GM23338 (cell line): Measurements from ENCODE around the gene LIPJ. TPM values are rescaled to one million over a fixed set of nuclear protein-coding genes. Genes with fewer than 3 reads are reported as not detected.

Experiments
- ATAC-seq: fragments of 200-7000 bp; cut with Tn5 transposase; 3 replicates; pipeline ENCODE4 v1.9.1; 2020
- DNase-seq: peaks from one replicate; pipeline ENCODE4 v3.0.0-alpha.2; 2015; ENCODE audit warnings: low spot score
- H2AFZ ChIP-seq: fragments of 200-600 bp; sonication (generic); 2 replicates; pipeline ENCODE4 v1.8.0; 2016; ENCODE audit warnings: antibody characterized with exemption, mild to moderate bottlenecking, moderate library complexity
- H3F3A ChIP-seq: fragments of 200-600 bp; sonication (generic); replicated peaks from 2 replicates; pipeline ENCODE4 v1.8.0; 2017; ENCODE audit warnings: antibody characterized with exemption, mixed run types, low read depth
- H3K27ac ChIP-seq: fragments of 200-600 bp; sonication (generic); 2 replicates; pipeline ENCODE4 v1.6.1; 2016; ENCODE audit warnings: low read depth
- H3K27me3 ChIP-seq: fragments of 200-600 bp; sonication (generic); 2 replicates; pipeline ENCODE4 v1.8.0; 2016; ENCODE audit warnings: mild to moderate bottlenecking, mixed run types, moderate library complexity; ENCODE audit not compliant: insufficient read depth
- H3K36me3 ChIP-seq: fragments of 200-600 bp; sonication (generic); 2 replicates; pipeline ENCODE4 v1.8.0; 2016; ENCODE audit warnings: mild to moderate bottlenecking; ENCODE audit not compliant: insufficient read depth
- H3K4me1 ChIP-seq: fragments of 200-600 bp; sonication (generic); 2 replicates; pipeline ENCODE4 v1.8.0; 2016; ENCODE audit warnings: mild to moderate bottlenecking, moderate library complexity; ENCODE audit not compliant: insufficient read depth
- H3K4me2 ChIP-seq: fragments of 200-600 bp; sonication (generic); 2 replicates; pipeline ENCODE4 v1.7.1; 2017; ENCODE audit warnings: mixed run types
- H3K4me3 ChIP-seq: fragments of 200-600 bp; sonication (generic); 2 replicates; pipeline ENCODE4 v1.6.1; 2016; ENCODE audit warnings: mixed run types
- H3K79me2 ChIP-seq: fragments of 200-600 bp; sonication (generic); replicated peaks from 2 replicates; pipeline ENCODE4 v1.8.0; 2017; ENCODE audit warnings: mild to moderate bottlenecking; ENCODE audit not compliant: insufficient read depth
- H3K9me2 ChIP-seq: fragments of 200-600 bp; sonication (generic); 2 replicates; pipeline ENCODE4 v1.8.0; 2017; ENCODE audit not compliant: insufficient read depth
- H4K20me1 ChIP-seq: fragments of 200-600 bp; sonication (generic); replicated peaks from 2 replicates; pipeline ENCODE4 v1.8.0; 2017; ENCODE audit warnings: mild to moderate bottlenecking; ENCODE audit not compliant: insufficient read depth
- H3K27ac Mint-ChIP-seq: 2 replicates; pipeline ENCODE4 v1.8.0; 2020; ENCODE audit warnings: inconsistent platforms, mild to moderate bottlenecking, moderate library complexity, mixed read lengths
- H3K27me3 Mint-ChIP-seq: 3 replicates; pipeline ENCODE4 v1.8.0; 2022; ENCODE audit warnings: low read depth, mild to moderate bottlenecking, moderate library complexity, mixed read lengths, inconsistent platforms; ENCODE audit not compliant: insufficient read depth, poor library complexity
- H3K36me3 Mint-ChIP-seq: 3 replicates; pipeline ENCODE4 v1.8.0; 2021; ENCODE audit warnings: low read depth, mild to moderate bottlenecking, inconsistent platforms, moderate library complexity, mixed read lengths
- H3K4me1 Mint-ChIP-seq: 3 replicates; pipeline ENCODE4 v1.8.0; 2020; ENCODE audit warnings: mild to moderate bottlenecking, inconsistent platforms, mixed read lengths
- H3K4me3 Mint-ChIP-seq: 3 replicates; pipeline ENCODE4 v1.8.0; 2021; ENCODE audit warnings: moderate library complexity, mild to moderate bottlenecking, inconsistent platforms, mixed read lengths
- H3K9me3 Mint-ChIP-seq: 3 replicates; pipeline ENCODE4 v1.8.0; 2020; ENCODE audit warnings: moderate library complexity, mild to moderate bottlenecking, inconsistent platforms, mixed read lengths
- EZH2 ChIP-seq: fragments of 200-600 bp; sonication (generic); IDR thresholded peaks from one replicate; pipeline ENCODE4 v1.8.0; 2017; ENCODE audit warnings: antibody characterized with exemption, mild to moderate bottlenecking, low read depth; ENCODE audit not compliant: unreplicated experiment
- EZH2phosphoT487 ChIP-seq: fragments of 200-600 bp; sonication (generic); IDR thresholded peaks from one replicate; pipeline ENCODE4 v1.8.1; 2018; ENCODE audit warnings: antibody characterized with exemption; ENCODE audit not compliant: unreplicated experiment
- JUNB ChIP-seq: IDR thresholded peaks from one replicate; pipeline ENCODE4 v1.6.1; 2016; ENCODE audit warnings: antibody characterized with exemption; ENCODE audit not compliant: unreplicated experiment
- STAT1 ChIP-seq: IDR thresholded peaks from one replicate; pipeline ENCODE4 v1.6.1; 2016; ENCODE audit warnings: antibody characterized with exemption; ENCODE audit not compliant: unreplicated experiment
- ZNF331 ChIP-seq: fragments of 250-450 bp; sonication (Bioruptor Pico); IDR thresholded peaks from 2 replicates; pipeline ENCODE4 v1.5.0; 2020; ENCODE audit warnings: low read depth, mild to moderate bottlenecking, moderate library complexity
- polyA plus RNA-seq: library from polyadenylated mRNA; unstranded; fragments of >200 nt; fragmentation: Nextera tagmentation; extraction: Ambion mirVana; gene quantifications from 2 replicates; pipeline ENCODE4 v1.2.1, GENCODE V29; 2016
- total RNA-seq: library from RNA; depleted of rRNA; stranded (reverse); fragments of >200 nt; shearing (Covaris generic); gene quantifications from 2 replicates; pipeline ENCODE4 v1.2.3, GENCODE V29; 2014
- TF ChIP-seq, protein P1 (sequence below): IDR thresholded peaks from one replicate; pipeline ENCODE4 v1.6.1; 2018; ENCODE audit warnings: antibody characterized with exemption; ENCODE audit not compliant: unreplicated experiment
- TF ChIP-seq, protein P2 (sequence below): IDR thresholded peaks from 2 replicates; pipeline ENCODE4 v1.6.1; 2016; ENCODE audit warnings: antibody characterized with exemption

Gene LIPJ
- total and polyA plus RNA-seq, 2 experiments from 2014 or later = 0.14 TPM; not detected in 1

DNA sequence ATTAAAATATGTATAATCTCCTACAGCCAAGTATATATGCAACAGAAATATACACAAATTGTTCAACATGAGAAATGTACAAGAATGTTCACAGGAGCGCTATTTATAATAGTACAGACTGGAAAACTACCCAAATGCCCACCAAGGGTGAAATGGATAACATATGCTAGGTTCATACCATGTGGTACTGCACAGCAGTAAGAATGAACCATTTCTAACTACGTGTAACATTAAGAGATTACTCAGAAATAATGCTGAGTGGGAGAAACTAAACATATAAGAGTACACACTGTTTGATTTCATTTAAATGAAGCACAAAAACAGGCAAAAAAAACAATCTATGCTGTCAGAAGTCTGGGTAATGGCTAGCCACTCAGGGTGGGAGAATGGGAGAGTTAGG lies 49.2 kb upstream of the LIPJ start:
- H3K27me3 ChIP-seq = no peaks in the 10 kb centered on the region
- no peaks in the 10 kb centered on the region for H3K36me3 ChIP-seq
- Mint-ChIP-seq H3K36me3 (no peaks in the 10 kb centered on the region), H3K9me3 (no peaks in the 10 kb centered on the region), H3K4me3 (no peak overlapping the region), H3K27ac (peak overlapping the region; percentile 6; the same call in 1 of the 2 replicates), H3K4me1 (peaks cover 3% of the 10 kb centered on the region; the same call in 2 of the 3 replicates), H3K27me3 (peaks cover 1% of the 10 kb centered on the region)
- H3K4me1 ChIP-seq = no peaks in the 10 kb centered on the region
- no peak overlapping the region for H3K4me2 ChIP-seq
- no peaks in the 10 kb centered on the region for H3K9me2 ChIP-seq
- H3F3A ChIP-seq = no peaks in the 10 kb centered on the region
- H3K27ac ChIP-seq = no peak overlapping the region
- no peaks in the 10 kb centered on the region for H3K79me2 ChIP-seq
- H2AFZ ChIP-seq = no peak overlapping the region
- TF ChIP-seq STAT1 (no peak), JUNB (no peak)
- TF ChIP-seq, protein P1, sequence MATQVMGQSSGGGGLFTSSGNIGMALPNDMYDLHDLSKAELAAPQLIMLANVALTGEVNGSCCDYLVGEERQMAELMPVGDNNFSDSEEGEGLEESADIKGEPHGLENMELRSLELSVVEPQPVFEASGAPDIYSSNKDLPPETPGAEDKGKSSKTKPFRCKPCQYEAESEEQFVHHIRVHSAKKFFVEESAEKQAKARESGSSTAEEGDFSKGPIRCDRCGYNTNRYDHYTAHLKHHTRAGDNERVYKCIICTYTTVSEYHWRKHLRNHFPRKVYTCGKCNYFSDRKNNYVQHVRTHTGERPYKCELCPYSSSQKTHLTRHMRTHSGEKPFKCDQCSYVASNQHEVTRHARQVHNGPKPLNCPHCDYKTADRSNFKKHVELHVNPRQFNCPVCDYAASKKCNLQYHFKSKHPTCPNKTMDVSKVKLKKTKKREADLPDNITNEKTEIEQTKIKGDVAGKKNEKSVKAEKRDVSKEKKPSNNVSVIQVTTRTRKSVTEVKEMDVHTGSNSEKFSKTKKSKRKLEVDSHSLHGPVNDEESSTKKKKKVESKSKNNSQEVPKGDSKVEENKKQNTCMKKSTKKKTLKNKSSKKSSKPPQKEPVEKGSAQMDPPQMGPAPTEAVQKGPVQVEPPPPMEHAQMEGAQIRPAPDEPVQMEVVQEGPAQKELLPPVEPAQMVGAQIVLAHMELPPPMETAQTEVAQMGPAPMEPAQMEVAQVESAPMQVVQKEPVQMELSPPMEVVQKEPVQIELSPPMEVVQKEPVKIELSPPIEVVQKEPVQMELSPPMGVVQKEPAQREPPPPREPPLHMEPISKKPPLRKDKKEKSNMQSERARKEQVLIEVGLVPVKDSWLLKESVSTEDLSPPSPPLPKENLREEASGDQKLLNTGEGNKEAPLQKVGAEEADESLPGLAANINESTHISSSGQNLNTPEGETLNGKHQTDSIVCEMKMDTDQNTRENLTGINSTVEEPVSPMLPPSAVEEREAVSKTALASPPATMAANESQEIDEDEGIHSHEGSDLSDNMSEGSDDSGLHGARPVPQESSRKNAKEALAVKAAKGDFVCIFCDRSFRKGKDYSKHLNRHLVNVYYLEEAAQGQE = no peak
- DNase-seq (no peak), ATAC-seq (no peak)
- no peaks in the 10 kb centered on the region for H4K20me1 ChIP-seq
- no peak overlapping the region for H3K4me3 ChIP-seq

DNA sequence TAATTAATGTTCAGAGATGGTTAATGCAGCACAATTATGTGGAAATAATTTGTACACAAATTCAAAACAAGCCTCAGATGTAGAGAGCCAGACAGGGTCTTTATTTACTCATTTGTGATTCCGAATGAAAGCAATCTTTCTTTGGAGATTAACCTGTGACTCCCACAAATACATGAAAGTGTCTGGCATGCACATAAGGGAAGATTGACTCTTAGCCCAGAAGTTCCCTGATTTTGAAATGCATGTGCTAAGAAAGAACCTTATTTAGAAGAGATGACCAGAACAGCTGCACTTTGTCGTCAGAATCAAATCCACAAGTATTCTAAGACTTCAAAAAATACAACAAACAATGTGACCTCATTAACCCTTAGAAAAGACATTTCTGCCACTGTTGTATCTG lies 48.5 kb upstream of the LIPJ start:
- TF ChIP-seq ZNF331 (CRISPR knock-in tag) = no peak
- TF ChIP-seq EZH2phosphoT487 = no peak
- TF ChIP-seq EZH2 = no peak
- TF ChIP-seq, protein P2, sequence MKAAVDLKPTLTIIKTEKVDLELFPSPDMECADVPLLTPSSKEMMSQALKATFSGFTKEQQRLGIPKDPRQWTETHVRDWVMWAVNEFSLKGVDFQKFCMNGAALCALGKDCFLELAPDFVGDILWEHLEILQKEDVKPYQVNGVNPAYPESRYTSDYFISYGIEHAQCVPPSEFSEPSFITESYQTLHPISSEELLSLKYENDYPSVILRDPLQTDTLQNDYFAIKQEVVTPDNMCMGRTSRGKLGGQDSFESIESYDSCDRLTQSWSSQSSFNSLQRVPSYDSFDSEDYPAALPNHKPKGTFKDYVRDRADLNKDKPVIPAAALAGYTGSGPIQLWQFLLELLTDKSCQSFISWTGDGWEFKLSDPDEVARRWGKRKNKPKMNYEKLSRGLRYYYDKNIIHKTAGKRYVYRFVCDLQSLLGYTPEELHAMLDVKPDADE = no peak
- H2AFZ ChIP-seq = no peak overlapping the region
- ATAC-seq = no peak
- H3K9me2 ChIP-seq = no peaks in the 10 kb centered on the region
- no peaks in the 10 kb centered on the region for H3F3A ChIP-seq
- Mint-ChIP-seq H3K9me3 (no peaks in the 10 kb centered on the region), H3K4me3 (no peak overlapping the region), H3K27ac (no peak overlapping the region), H3K4me1 (peaks cover 4% of the 10 kb centered on the region), H3K27me3 (peaks cover 2% of the 10 kb centered on the region), H3K36me3 (no peaks in the 10 kb centered on the region)
- no peak for DNase-seq
- no peaks in the 10 kb centered on the region for H3K27me3 ChIP-seq
- no peaks in the 10 kb centered on the region for H4K20me1 ChIP-seq
- no peak overlapping the region for H3K4me3 ChIP-seq
- no peaks in the 10 kb centered on the region; the same call in 1 of the 2 replicates for H3K4me1 ChIP-seq
- no peak overlapping the region for H3K27ac ChIP-seq
- no peaks in the 10 kb centered on the region for H3K36me3 ChIP-seq
- H3K79me2 ChIP-seq = no peaks in the 10 kb centered on the region
- H3K4me2 ChIP-seq = no peak overlapping the region
